DMS114 treated with DMSO at 0.1 percent for 48 hours (cell line): ENCODE measurements around the gene LMBR1.
"Not testable (repeated sequence)": the region's sequence is repeated elsewhere in the genome, so short reads cannot be mapped to it uniquely, and the experiment has no call there.

Experiments
- DNase-seq: peaks from one replicate; lab custom pipeline; 2025; ENCODE audit not compliant: unreplicated experiment; lab: John Stamatoyannopoulos, UW

LMBR1 gene

DNA sequence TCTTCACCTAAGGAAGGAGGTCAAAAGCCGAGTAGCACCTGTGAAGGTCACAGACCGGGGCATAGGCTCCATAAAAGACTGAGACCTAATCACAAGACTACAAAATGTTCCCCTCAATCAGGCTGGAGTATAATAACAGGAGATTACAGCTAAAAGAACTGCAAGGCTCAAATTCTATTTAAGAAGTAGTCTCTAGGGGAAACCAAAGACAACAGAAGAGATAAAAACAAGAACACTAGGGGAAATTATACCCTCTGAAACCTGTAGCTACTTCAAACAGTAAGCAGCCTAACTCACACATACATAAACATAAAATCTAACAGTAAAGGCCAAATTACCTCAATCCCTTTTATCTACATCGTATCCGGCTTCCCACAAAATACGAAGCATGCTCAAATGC lies 38.3 kb downstream of the LMBR1 start:
- no peak for DNase-seq

DNA sequence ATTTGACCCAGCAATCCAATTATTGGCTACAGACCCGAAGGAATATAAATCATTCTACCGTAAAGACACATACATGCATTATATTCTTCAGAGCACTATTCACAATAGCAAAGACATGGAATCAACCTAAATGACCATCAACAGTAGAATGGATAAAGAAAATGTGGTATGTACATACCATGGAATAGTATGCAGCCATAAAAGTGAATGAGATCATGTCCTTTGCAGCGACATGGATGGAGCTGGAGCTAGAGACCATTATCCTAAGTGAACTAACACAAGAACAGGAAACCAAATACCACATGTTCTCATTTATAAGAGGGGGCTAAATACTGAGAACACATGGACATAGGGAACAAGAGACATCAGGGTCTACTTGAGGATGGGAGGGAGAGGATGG lies 44.0 kb downstream of the LMBR1 start:
- DNase-seq = no peak

- DNase-seq = no peak
Observed at GRCh38 chr7:156845379-156846101, 47.4 kb downstream of the LMBR1 start.

DNA sequence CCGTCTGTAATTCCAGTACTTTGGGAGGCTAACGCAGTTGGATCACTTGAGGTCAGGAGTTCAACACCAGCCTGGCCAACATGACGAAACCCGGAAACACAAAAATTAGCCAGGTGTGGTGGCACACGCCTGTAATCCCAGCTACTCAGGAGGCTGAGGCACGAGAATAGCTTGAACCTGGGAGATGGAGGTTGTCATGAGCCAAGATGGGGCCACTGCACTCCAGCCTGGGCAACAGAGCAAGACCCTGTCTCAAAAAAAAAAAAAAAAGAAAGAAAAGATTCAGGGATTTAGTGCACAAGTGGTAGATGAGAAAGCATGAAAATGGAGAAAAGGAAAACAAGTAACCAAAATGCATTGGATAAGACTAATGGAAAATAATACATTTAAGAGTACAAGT lies 49.4 kb downstream of the LMBR1 start:
- not testable (repeated sequence) for DNase-seq

- no peak for DNase-seq
Observed at GRCh38 chr7:156843157-156843556, 49.8 kb downstream of the LMBR1 start.

DNA sequence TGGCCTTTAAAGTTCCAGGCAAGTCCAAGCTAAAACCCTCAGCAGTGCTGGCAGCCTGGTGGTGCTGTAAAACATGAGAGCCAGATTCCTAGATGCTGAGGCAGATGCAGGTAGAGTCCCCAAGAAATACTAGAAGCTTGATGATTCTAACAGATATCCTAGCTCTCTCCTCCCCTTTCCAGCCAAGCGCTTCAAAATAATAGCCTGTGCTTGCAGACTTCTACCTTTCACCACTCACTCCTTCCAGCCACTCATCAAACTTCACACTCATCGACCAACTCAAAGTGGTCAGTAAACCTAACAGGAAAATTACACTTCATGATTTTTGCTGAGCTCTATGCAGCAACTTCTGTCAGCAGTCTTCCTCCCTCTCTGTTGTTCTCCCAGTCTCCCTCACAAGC lies 50.2 kb downstream of the LMBR1 start:
- DNase-seq = no peak

GRCh38 chr7:156842317-156842716 lies 50.7 kb downstream of the LMBR1 start:
- DNase-seq = no peak

DNA sequence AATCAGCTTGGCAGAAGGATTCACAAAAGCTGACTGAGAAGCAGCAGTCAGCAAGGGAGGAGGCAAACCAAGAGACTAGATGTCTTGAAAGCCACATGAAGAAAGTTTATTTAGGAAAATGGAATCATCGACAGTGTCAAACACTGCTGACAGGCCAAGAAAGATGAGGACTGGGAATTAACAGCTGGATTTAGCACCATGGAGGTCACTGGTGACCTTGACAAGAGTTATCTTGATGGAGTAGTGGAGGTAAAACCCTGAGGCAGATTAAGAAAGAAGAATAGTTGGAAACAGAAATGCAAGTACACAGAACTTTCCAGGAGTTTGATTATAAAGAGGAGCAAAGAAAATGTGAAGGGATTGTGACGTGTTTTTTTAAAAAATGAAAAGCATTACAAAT lies 51.5 kb downstream of the LMBR1 start:
- no peak for DNase-seq

- no peak for DNase-seq
Observed at GRCh38 chr7:156840134-156840533, 52.8 kb downstream of the LMBR1 start.

GRCh38 chr7:156836443-156836842 lies 56.5 kb downstream of the LMBR1 start:
- DNase-seq = no peak

GRCh38 chr7:156834462-156834861 lies 58.5 kb downstream of the LMBR1 start:
- no peak for DNase-seq

GRCh38 chr7:156833312-156833711 lies 59.7 kb downstream of the LMBR1 start:
- DNase-seq = no peak

GRCh38 chr7:156832195-156832877 lies 60.6 kb downstream of the LMBR1 start:
- DNase-seq = no peak

DNA sequence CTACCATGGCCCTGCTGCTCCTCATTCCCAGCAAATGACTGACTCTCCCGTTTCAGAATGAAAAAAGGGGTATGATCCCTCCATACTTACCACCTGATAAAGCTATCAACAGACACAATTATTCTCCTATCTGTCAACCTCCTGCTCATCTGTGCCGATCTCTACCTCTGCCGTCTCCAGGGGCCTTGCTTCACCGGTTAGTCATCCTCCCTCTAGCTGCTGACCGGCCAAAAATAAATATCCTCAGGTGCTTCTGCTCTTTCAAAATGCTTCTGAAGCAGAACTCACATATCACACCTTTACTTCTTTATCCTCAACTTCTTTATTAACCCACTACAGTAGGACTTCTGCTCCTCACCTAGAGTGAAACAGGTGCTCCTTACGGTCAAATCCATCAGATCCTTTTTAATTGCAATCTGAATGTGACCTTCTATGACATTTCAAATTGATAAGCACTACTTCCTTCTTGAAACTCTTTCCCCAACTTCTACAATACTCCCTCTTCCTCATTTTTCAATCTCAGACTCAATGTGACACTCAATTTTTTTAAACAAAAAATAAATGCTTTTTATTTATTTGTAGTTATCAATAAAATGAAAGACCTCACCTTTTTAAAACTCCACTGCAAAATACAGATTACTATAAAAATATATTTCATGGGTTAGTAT lies 63.2 kb downstream of the LMBR1 start:
- no peak for DNase-seq

DNA sequence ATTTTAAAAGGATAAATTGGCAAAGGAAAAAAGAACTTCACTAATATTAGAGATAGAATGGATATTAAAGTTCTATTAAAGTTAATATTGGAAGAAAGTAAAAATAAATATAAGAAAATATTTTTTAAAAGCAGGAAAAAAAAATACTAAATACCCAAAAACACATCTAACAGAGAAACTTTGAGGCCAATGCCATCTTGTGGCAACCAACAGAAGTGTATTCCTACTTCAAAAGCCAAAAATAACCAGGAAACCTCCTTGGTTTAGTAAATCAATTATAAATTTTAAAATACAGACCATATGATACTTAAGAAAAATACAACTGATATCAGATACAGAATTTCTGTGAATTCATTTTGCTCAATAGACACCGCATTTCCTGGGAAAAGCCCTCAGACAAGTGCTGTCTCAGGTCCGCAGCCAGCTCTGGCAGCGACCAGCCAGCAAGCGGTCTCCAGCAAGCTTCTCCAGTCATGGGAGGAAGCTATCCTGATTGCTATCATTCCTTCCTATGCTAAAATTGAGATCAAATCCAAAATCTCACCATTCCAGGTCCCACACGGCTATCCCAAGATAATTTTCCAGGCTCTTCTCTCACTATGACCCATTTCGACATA lies 65.3 kb downstream of the LMBR1 start:
- DNase-seq = peak; percentile 15

GRCh38 chr7:156823435-156823834 lies 69.5 kb downstream of the LMBR1 start:
- DNase-seq = no peak

DNA sequence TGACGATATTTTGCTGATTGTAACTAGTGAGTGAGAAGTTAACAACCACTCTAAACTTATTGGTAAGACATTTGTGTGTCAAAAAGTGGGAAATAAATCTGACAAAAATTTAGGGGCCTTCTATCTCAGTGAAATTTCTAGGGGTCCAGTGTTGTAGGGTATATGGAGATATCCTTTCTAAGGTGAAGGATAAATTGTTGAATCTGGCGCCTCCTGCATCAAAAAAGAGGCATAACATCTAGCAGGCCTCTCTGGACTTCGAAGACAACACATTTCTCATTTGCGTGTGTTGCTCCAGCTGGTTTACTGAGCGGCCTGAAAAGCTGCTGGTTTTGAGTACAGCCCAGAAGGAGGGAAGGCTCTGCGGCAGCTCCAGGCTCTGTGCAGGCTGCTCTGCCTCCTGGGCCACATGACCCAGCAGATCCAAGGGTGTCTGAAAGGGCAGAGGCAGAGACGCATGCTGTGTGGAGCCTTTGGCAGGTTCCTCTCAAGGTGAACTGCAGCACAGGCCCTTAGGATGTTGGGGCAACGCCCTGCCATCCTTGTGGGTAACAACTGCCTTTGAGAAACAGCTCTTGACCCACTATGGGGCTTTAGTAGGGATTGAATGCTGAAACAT lies 72.4 kb downstream of the LMBR1 start:
- no peak for DNase-seq

DNA sequence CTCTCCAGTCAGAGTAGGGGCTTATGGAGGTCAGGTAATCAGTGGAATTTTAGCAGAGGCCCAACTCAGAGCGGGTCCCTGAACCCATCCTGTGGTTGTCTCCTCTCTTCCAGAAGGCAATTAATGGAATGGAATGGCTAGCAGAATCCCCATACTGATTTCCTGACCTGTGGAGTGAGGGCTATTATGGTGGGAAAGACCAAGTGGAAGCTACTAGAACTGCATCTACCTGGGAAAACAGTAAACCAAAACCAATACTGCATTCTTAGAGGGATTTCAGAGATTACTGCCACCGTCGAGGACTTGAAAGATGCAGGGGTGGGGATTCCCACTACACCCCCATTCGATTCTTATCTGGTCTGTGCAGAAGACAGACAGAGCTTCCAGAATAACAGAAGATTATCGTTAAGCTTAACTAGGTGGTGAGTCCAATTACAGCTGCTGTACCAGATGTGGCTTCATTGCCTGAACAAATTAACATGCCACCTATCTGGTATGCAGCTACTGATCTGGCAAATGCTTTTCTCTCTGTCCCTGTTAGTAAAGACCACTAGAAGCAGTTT lies 73.2 kb downstream of the LMBR1 start:
- no peak for DNase-seq

GRCh38 chr7:156818133-156818532 lies 74.8 kb downstream of the LMBR1 start:
- no peak for DNase-seq

- peak; percentile 31 for DNase-seq
Observed at GRCh38 chr7:156816943-156817572, 75.9 kb downstream of the LMBR1 start.

GRCh38 chr7:156811706-156812105 lies 81.3 kb downstream of the LMBR1 start:
- DNase-seq = no peak
